IMR-90 (cell line): ENCODE measurements around the gene HECTD1. TPM values are rescaled to one million over a fixed set of nuclear protein-coding genes. Genes with fewer than 3 reads are reported as not detected.

Source experiments
- ATAC-seq: fragments of 200-7000 bp; cut with Tn5 transposase; 2 replicates; pipeline ENCODE4 v1.9.1; 2020; ENCODE audit warnings: low read depth, mild to moderate bottlenecking, moderate library complexity
- BruUV-seq: library from RNA; stranded (reverse); fragments of 400-500 nt; replicated peaks from 2 replicates; lab custom pipeline; 2021; lab: Mats Ljungman, UMichigan
- CTCF ChIA-PET: fragments of 300-600 bp; formaldehyde crosslinking; extraction: SDS; loops from one replicate; lab custom pipeline; 2021; ENCODE audit warnings: antibody characterized with exemption; lab: Yijun Ruan, JAX
- POLR2A ChIA-PET: fragments of 300-600 bp; sonication (Branson Sonifier 250); formaldehyde crosslinking; loops from one replicate; lab custom pipeline; 2022; ENCODE audit warnings: antibody characterized with exemption; ENCODE audit not compliant: unreplicated experiment; lab: Charles Lee
- DNase-seq: peaks from one replicate; pipeline ENCODE4 v3.0.0; 2013
- H2AFZ ChIP-seq: replicated peaks from 2 replicates; pipeline ENCODE3; 2013; ENCODE audit warnings: low read length, mild to moderate bottlenecking; ENCODE audit not compliant: poor library complexity
- H2AK5ac ChIP-seq: 2 replicates; pipeline ENCODE4 v1.6.1; 2013; ENCODE audit warnings: low read depth, low read length, inconsistent platforms
- H2AK9ac ChIP-seq: replicated peaks from 2 replicates; pipeline ENCODE3; 2013; ENCODE audit warnings: mild to moderate bottlenecking, low read depth, low read length, moderate library complexity; ENCODE audit not compliant: poor library complexity
- H2BK120ac ChIP-seq: 2 replicates; pipeline ENCODE4 v1.6.1; 2013; ENCODE audit warnings: low read depth, low read length, inconsistent platforms
- H2BK15ac ChIP-seq: 3 replicates; pipeline ENCODE4 v1.6.1; 2013; ENCODE audit warnings: low read depth, low read length, inconsistent platforms
- H2BK20ac ChIP-seq: 2 replicates; pipeline ENCODE4 v1.6.1; 2013; ENCODE audit warnings: low read depth, mild to moderate bottlenecking, inconsistent platforms, low read length, moderate library complexity
- H2BK5ac ChIP-seq: 2 replicates; pipeline ENCODE4 v1.6.1; 2013; ENCODE audit warnings: mild to moderate bottlenecking, low read depth, low read length, inconsistent platforms; ENCODE audit not compliant: poor library complexity, severe bottlenecking
- H3K14ac ChIP-seq: replicated peaks from 2 replicates; pipeline ENCODE4 v1.6.1; 2013; ENCODE audit warnings: low read depth, low read length, inconsistent platforms
- H3K18ac ChIP-seq: 2 replicates; pipeline ENCODE4 v1.6.1; 2013; ENCODE audit warnings: low read depth, low read length, control low read depth
- H3K23ac ChIP-seq: 2 replicates; pipeline ENCODE4 v1.6.1; 2013; ENCODE audit warnings: low read depth, low read length, inconsistent platforms
- H3K27ac ChIP-seq: 2 replicates; pipeline ENCODE4 v1.5.1; 2013; ENCODE audit warnings: mild to moderate bottlenecking, control low read depth, low read length; ENCODE audit not compliant: insufficient read depth
- H3K27me3 ChIP-seq: 2 replicates; pipeline ENCODE4 v1.6.1; 2013; ENCODE audit warnings: low read length; ENCODE audit not compliant: control insufficient read depth, insufficient read depth
- H3K36me3 ChIP-seq: 2 replicates; pipeline ENCODE4 v1.6.1; 2013; ENCODE audit warnings: low read length, mixed read lengths; ENCODE audit not compliant: control insufficient read depth, insufficient read depth
- H3K4ac ChIP-seq: 2 replicates; pipeline ENCODE4 v1.6.1; 2013; ENCODE audit warnings: low read depth, low read length, inconsistent platforms
- H3K4me1 ChIP-seq: 2 replicates; pipeline ENCODE4 v1.6.1; 2013; ENCODE audit warnings: low read length, mixed read lengths; ENCODE audit not compliant: control insufficient read depth, insufficient read depth
- H3K4me2 ChIP-seq: 2 replicates; pipeline ENCODE4 v1.6.1; 2013; ENCODE audit warnings: low read depth, mild to moderate bottlenecking, control low read depth, low read length, moderate library complexity
- H3K4me3 ChIP-seq: 2 replicates; pipeline ENCODE4 v1.5.1; 2013; ENCODE audit warnings: low read depth, mild to moderate bottlenecking, control low read depth, low read length, moderate library complexity; ENCODE audit not compliant: insufficient read depth
- H3K56ac ChIP-seq: 2 replicates; pipeline ENCODE4 v1.6.1; 2013; ENCODE audit warnings: low read length, inconsistent platforms; ENCODE audit not compliant: insufficient read depth; ENCODE audit errors: extremely low read depth
- H3K79me1 ChIP-seq, 2 experiments: 2 replicates each; pipeline ENCODE4 v1.6.1; 2013; ENCODE audit warnings: low read length in 2 of 2, inconsistent platforms in 1 of 2, low read depth in 1 of 2
- H3K9ac ChIP-seq: 2 replicates; pipeline ENCODE4 v1.6.1; 2013; ENCODE audit warnings: low read depth, low read length, control low read depth
- H3K9me1 ChIP-seq: 2 replicates; pipeline ENCODE4 v1.6.1; 2013; ENCODE audit warnings: low read length, inconsistent platforms; ENCODE audit not compliant: insufficient read depth
- H3K9me3 ChIP-seq: 2 replicates; pipeline ENCODE4 v1.6.1; 2013; ENCODE audit warnings: low read length; ENCODE audit not compliant: control insufficient read depth, insufficient read depth
- H4K20me1 ChIP-seq: 2 replicates; pipeline ENCODE4 v1.6.1; 2013; ENCODE audit warnings: low read length, inconsistent platforms; ENCODE audit not compliant: insufficient read depth
- H4K5ac ChIP-seq: 2 replicates; pipeline ENCODE4 v1.6.1; 2013; ENCODE audit warnings: mild to moderate bottlenecking, low read depth, low read length, control low read depth
- H4K8ac ChIP-seq, 2 experiments: 2 replicates each; pipeline ENCODE4 v1.6.1; 2013; ENCODE audit warnings: low read depth in 2 of 2, low read length in 2 of 2, control low read depth in 1 of 2, inconsistent platforms in 1 of 2
- H4K91ac ChIP-seq: 2 replicates; pipeline ENCODE4 v1.6.1; 2013; ENCODE audit warnings: low read depth, low read length, inconsistent platforms; ENCODE audit not compliant: insufficient read depth
- BHLHE40 ChIP-seq: fragments of 150-350 bp; IDR thresholded peaks from 2 replicates; pipeline ENCODE4 v1.6.1; 2016; ENCODE audit warnings: mild to moderate bottlenecking, low read depth, low read length
- MAFK ChIP-seq: IDR thresholded peaks from 2 replicates; pipeline ENCODE4 v1.6.1; 2012; ENCODE audit warnings: low read depth, low read length, improper control_type of control experiment
- POLR2A ChIP-seq: IDR thresholded peaks from 2 replicates; pipeline ENCODE4 v1.6.1; 2012; ENCODE audit warnings: mild to moderate bottlenecking, low read depth, low read length
- RAD21 ChIP-seq: IDR thresholded peaks from 2 replicates; pipeline ENCODE4 v1.6.1; 2012; ENCODE audit warnings: low read length, improper control_type of control experiment
- WGBS, 2 experiments: methylation state at CpG; one replicate each; pipeline versions ENCODE4 v1.1.5 to v1.1.7; 2013; ENCODE audit warnings: missing lambda C conversion rate in 2 of 2; ENCODE audit not compliant: insufficient read length in 1 of 2; ENCODE audit errors: extremely low coverage in 2 of 2; 5-methylcytosine and 5-hydroxymethylcytosine counted together
- dilution Hi-C: fragments of 300-500 bp; cut with HindIII; formaldehyde crosslinking; loops from one replicate; pipeline ENCODE4 v1.14.3; 2018; ENCODE audit warnings: low sequenced_read_pairs; ENCODE audit not compliant: unreplicated experiment
- in situ Hi-C: fragments of 300-500 bp; cut with MboI; formaldehyde crosslinking; loops from 3 replicates; pipeline ENCODE4 v1.14.3; 2019; ENCODE audit warnings: low sequenced_read_pairs, inconsistent platforms, mixed read lengths
- intact Hi-C: fragments of 100-400 bp; cut with micrococcal nuclease; formaldehyde crosslinking; loops from 2 replicates; pipeline ENCODE4 v1.10.0; 2022
- polyA plus RNA-seq, 3 experiments: library from polyadenylated mRNA; depleted of rRNA; stranded (reverse); fragments of >200 nt; gene quantifications; 2 replicates each; pipeline ENCODE4 v1.2.3, GENCODE V29; 2012; ENCODE audit warnings: low replicate concordance in 1 of 3
- total RNA-seq: library from RNA; depleted of rRNA; stranded (reverse); fragments of >200 nt; gene quantifications from 2 replicates; pipeline ENCODE4 v1.2.3, GENCODE V29; 2012
- TF ChIP-seq, protein P1 (sequence below): fragments of 150-350 bp; IDR thresholded peaks from 2 replicates; pipeline ENCODE4 v1.6.1; 2017; ENCODE audit warnings: mild to moderate bottlenecking, antibody characterized with exemption, low read length, low read depth

HECTD1 gene
- total and polyA plus RNA-seq, 2 of the 4 experiments (the other 2 are of a cell fraction), result 48.5 to 228 TPM

DNA sequence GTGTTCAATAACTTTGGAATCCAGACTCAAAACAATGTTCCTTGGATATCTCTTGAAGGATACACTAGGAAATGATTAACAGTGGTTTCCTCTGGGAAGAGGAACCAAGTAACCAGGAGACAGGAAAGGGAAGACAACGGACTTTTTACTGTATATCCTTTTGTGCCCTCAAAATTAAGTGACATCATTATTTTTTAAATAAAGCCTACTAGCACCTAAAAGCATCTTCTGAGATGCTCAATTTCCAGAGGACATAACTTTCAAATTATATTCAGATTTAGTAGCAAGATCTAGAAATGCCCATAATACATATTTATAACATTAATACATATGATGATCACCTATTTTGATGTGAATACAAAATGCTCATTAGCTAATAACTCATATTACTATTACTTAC lies 6.5 kb downstream of the HECTD1 start:
- Histone ChIP-seq H3K4me2 (no peak overlapping the region), H2AK9ac (no peak overlapping the region), H3K79me1 (peaks cover 21 to 71% of the 10 kb centered on the region in 2 experiments), H4K8ac (no peak overlapping the region), H4K5ac (no peak overlapping the region), H2AFZ (no peak overlapping the region), H3K36me3 (peaks cover 10% of the 10 kb centered on the region), H3K4me3 (no peak overlapping the region), H3K18ac (no peak overlapping the region), H2BK15ac (no peak overlapping the region), H3K9me1 (peaks cover 6% of the 10 kb centered on the region), H4K91ac (no peak overlapping the region), H3K23ac (no peak overlapping the region), H3K4ac (no peak overlapping the region), H3K4me1 (no peaks in the 10 kb centered on the region; the same call in 1 of the 2 replicates), H2BK5ac (no peak overlapping the region), H2AK5ac (no peak overlapping the region), H3K27ac (no peak overlapping the region), H3K14ac (no peak overlapping the region), H3K56ac (no peak overlapping the region), H3K9ac (no peak overlapping the region), H2BK20ac (no peak overlapping the region), H3K9me3 (no peaks in the 10 kb centered on the region), H2BK120ac (no peak overlapping the region), H3K27me3 (no peaks in the 10 kb centered on the region), H4K20me1 (peaks cover 31% of the 10 kb centered on the region)
- DNase-seq (no peak), ATAC-seq (no peak)
- no TSS peak for BruUV-seq
- CTCF ChIA-PET, result interaction anchor here (0.6 kb wide), 1 partner anchor 70 kb away, joined by 3 read pairs; no protein-coding TSS in a partner anchor
- TF ChIP-seq BHLHE40 (no peak), RAD21 (no peak), POLR2A (no peak), MAFK (no peak)
- TF ChIP-seq, protein P1, sequence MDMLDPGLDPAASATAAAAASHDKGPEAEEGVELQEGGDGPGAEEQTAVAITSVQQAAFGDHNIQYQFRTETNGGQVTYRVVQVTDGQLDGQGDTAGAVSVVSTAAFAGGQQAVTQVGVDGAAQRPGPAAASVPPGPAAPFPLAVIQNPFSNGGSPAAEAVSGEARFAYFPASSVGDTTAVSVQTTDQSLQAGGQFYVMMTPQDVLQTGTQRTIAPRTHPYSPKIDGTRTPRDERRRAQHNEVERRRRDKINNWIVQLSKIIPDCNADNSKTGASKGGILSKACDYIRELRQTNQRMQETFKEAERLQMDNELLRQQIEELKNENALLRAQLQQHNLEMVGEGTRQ, result no peak
- dilution Hi-C loops (no loop called here), intact Hi-C loops (loop anchor here (10.0 kb wide), 1 partner anchor 216 kb away; no protein-coding TSS in a partner anchor), in situ Hi-C loops (no loop called here)
- POLR2A ChIA-PET, result no interaction called here
- WGBS, 2 experiments, result no CpG with 5 or more reads among the region's 1 CpG
